SK-N-SH treated with all-trans-retinoic acid at 6 μM for 48 hours (cell line): ENCODE data around the gene KIAA1217.

ENCODE experiments used
- ATAC-seq: fragments of 200-7000 bp; cut with Tn5 transposase; 3 replicates; pipeline ENCODE4 v1.9.1; 2020; ENCODE audit warnings: mild to moderate bottlenecking, moderate library complexity
- ARNTL ChIP-seq: fragments of 450-650 bp; formaldehyde crosslinking; IDR thresholded peaks from 2 replicates; pipeline ENCODE4 v1.5.0; 2020; ENCODE audit warnings: low read depth, mild to moderate bottlenecking, moderate library complexity, borderline replicate concordance
- BACH2 ChIP-seq: fragments of 250-450 bp; sonication (Bioruptor Pico); IDR thresholded peaks from 2 replicates; pipeline ENCODE4 v1.9.0; 2021; ENCODE audit warnings: mild to moderate bottlenecking, borderline replicate concordance
- CREB5 ChIP-seq: fragments of 250-450 bp; sonication (Bioruptor Pico); IDR thresholded peaks from 2 replicates; pipeline ENCODE4 v1.5.1; 2020; ENCODE audit warnings: low read depth, mild to moderate bottlenecking, moderate library complexity
- CSDC2 ChIP-seq: fragments of 250-450 bp; sonication (Bioruptor Pico); IDR thresholded peaks from 2 replicates; pipeline ENCODE4 v1.5.0; 2020; ENCODE audit warnings: mild to moderate bottlenecking, moderate library complexity
- CSRNP3 ChIP-seq: fragments of 250-450 bp; sonication (Bioruptor Pico); IDR thresholded peaks from 2 replicates; pipeline ENCODE4 v1.5.1; 2021; ENCODE audit warnings: mild to moderate bottlenecking, moderate library complexity
- ESRRG ChIP-seq: fragments of 250-450 bp; sonication (Bioruptor Pico); IDR thresholded peaks from 2 replicates; pipeline ENCODE4 v1.6.1; 2021; ENCODE audit warnings: mild to moderate bottlenecking
- GLIS3 ChIP-seq: fragments of 250-450 bp; sonication (Bioruptor Pico); IDR thresholded peaks from 2 replicates; pipeline ENCODE4 v1.5.0; 2020; ENCODE audit warnings: mild to moderate bottlenecking, moderate library complexity
- ISL1 ChIP-seq: fragments of 250-450 bp; sonication (Bioruptor Pico); IDR thresholded peaks from 2 replicates; pipeline ENCODE4 v2.1.2; 2022; ENCODE audit warnings: mild to moderate bottlenecking, moderate library complexity
- OSR1 ChIP-seq: fragments of 250-450 bp; sonication (Bioruptor Pico); IDR thresholded peaks from 2 replicates; pipeline ENCODE4 v1.8.0; 2022; ENCODE audit warnings: moderate library complexity, mild to moderate bottlenecking, inconsistent platforms
- PATZ1 ChIP-seq: fragments of 250-450 bp; sonication (Bioruptor Pico); IDR thresholded peaks from 2 replicates; pipeline ENCODE4 v1.8.0; 2020; ENCODE audit warnings: mild to moderate bottlenecking, moderate library complexity, borderline replicate concordance
- POU6F1 ChIP-seq: fragments of 250-450 bp; sonication (Bioruptor Pico); IDR thresholded peaks from 2 replicates; pipeline ENCODE4 v1.8.0; 2021; ENCODE audit warnings: low read depth, mild to moderate bottlenecking, moderate library complexity, borderline replicate concordance
- PPARA ChIP-seq: fragments of 250-450 bp; sonication (Bioruptor Pico); IDR thresholded peaks from 2 replicates; pipeline ENCODE4 v1.5.0; 2020; ENCODE audit warnings: mild to moderate bottlenecking, borderline replicate concordance
- RARB ChIP-seq: fragments of 250-450 bp; sonication (Bioruptor Pico); IDR thresholded peaks from 2 replicates; pipeline ENCODE4 v1.8.0; 2021; ENCODE audit warnings: mild to moderate bottlenecking, moderate library complexity
- SNAI2 ChIP-seq: fragments of 250-450 bp; sonication (Bioruptor Pico); IDR thresholded peaks from 2 replicates; pipeline ENCODE4 v1.5.0; 2020; ENCODE audit warnings: mild to moderate bottlenecking, moderate library complexity
- TCF4 ChIP-seq: fragments of 250-450 bp; sonication (Bioruptor Pico); IDR thresholded peaks from 2 replicates; pipeline ENCODE4 v1.8.0; 2021; ENCODE audit warnings: mild to moderate bottlenecking, moderate library complexity, borderline replicate concordance
- TOX ChIP-seq: fragments of 250-450 bp; sonication (Bioruptor Pico); IDR thresholded peaks from 2 replicates; pipeline ENCODE4 v1.8.0; 2021; ENCODE audit warnings: mild to moderate bottlenecking, moderate library complexity, borderline replicate concordance
- ZC3H10 ChIP-seq: fragments of 250-450 bp; sonication (Bioruptor Pico); IDR thresholded peaks from 2 replicates; pipeline ENCODE4 v1.5.1; 2021; ENCODE audit warnings: mild to moderate bottlenecking, moderate library complexity
- ZFP3 ChIP-seq: fragments of 250-450 bp; sonication (Bioruptor Pico); IDR thresholded peaks from 2 replicates; pipeline ENCODE4 v1.5.0; 2020; ENCODE audit warnings: mild to moderate bottlenecking, moderate library complexity
- ZFP30 ChIP-seq: fragments of 450-650 bp; formaldehyde crosslinking; IDR thresholded peaks from 2 replicates; pipeline ENCODE4 v1.5.0; 2022; ENCODE audit warnings: mild to moderate bottlenecking, moderate library complexity
- ZNF565 ChIP-seq: fragments of 450-650 bp; formaldehyde crosslinking; conservative IDR thresholded peaks from 2 replicates; pipeline ENCODE4 v1.5.0; 2020; ENCODE audit warnings: low read depth, mild to moderate bottlenecking, moderate library complexity
- ZNF70 ChIP-seq: fragments of 450-650 bp; formaldehyde crosslinking; IDR thresholded peaks from 2 replicates; pipeline ENCODE4 v1.5.0; 2020; ENCODE audit warnings: mild to moderate bottlenecking, moderate library complexity
- ZNF8 ChIP-seq: fragments of 450-650 bp; formaldehyde crosslinking; IDR thresholded peaks from 2 replicates; pipeline ENCODE4 v1.5.0; 2020; ENCODE audit warnings: mild to moderate bottlenecking, moderate library complexity

Gene KIAA1217

GRCh38 chr10:24408365-24408764 lies 199.4 kb downstream of the KIAA1217 start (continued):
- no peak for TF ChIP-seq CSRNP3

- TF ChIP-seq RARB (no peak), PPARA (CRISPR knock-in tag) (no peak), CREB5 (no peak), TOX (CRISPR knock-in tag) (no peak), ZNF8 (no peak), TCF4 (CRISPR knock-in tag) (no peak), CSDC2 (CRISPR knock-in tag) (no peak), BACH2 (CRISPR knock-in tag) (no peak), SNAI2 (CRISPR knock-in tag) (no peak), ZNF565 (CRISPR knock-in tag) (no peak), ESRRG (CRISPR knock-in tag) (no peak), ARNTL (no peak), ZC3H10 (CRISPR knock-in tag) (no peak), ZNF70 (CRISPR knock-in tag) (no peak), GLIS3 (no peak), PATZ1 (CRISPR knock-in tag) (no peak), ISL1 (CRISPR knock-in tag) (no peak), OSR1 (no peak)
- ATAC-seq, result no peak
Observed at GRCh38 chr10:24414597-24414996, 205.7 kb downstream of the KIAA1217 start.

- TF ChIP-seq OSR1 (no peak), ARNTL (no peak), ISL1 (CRISPR knock-in tag) (no peak), GLIS3 (no peak), ZFP30 (CRISPR knock-in tag) (no peak), ESRRG (CRISPR knock-in tag) (no peak), BACH2 (CRISPR knock-in tag) (no peak), SNAI2 (CRISPR knock-in tag) (no peak), TOX (CRISPR knock-in tag) (no peak)
- TF ChIP-seq, all 23 proteins: peak for 0
- ATAC-seq, result peak; percentile 76
Observed at GRCh38 chr10:24415455-24416125, 206.7 kb downstream of the KIAA1217 start.

- TF ChIP-seq ZNF565 (CRISPR knock-in tag), result no peak
- no peak for TF ChIP-seq ESRRG (CRISPR knock-in tag)
- no peak for TF ChIP-seq SNAI2 (CRISPR knock-in tag)
- no peak for TF ChIP-seq TOX (CRISPR knock-in tag)
- no peak for TF ChIP-seq ZNF8
- no peak for TF ChIP-seq RARB
- TF ChIP-seq CSDC2 (CRISPR knock-in tag), result no peak
- TF ChIP-seq BACH2 (CRISPR knock-in tag), result no peak
- no peak for TF ChIP-seq GLIS3
- no peak for TF ChIP-seq CREB5
- no peak for TF ChIP-seq ZFP3
- TF ChIP-seq POU6F1, result no peak
- TF ChIP-seq PATZ1 (CRISPR knock-in tag), result no peak
- no peak for TF ChIP-seq CSRNP3
- no peak for TF ChIP-seq TCF4 (CRISPR knock-in tag)
- TF ChIP-seq ISL1 (CRISPR knock-in tag), result no peak
- TF ChIP-seq PPARA (CRISPR knock-in tag), result no peak
- TF ChIP-seq, all 23 proteins: peak for 0
- no peak for ATAC-seq
Observed at GRCh38 chr10:24416248-24416647, 207.3 kb downstream of the KIAA1217 start.
